ENCODE results near the gene ZC3H7A.

GRCh38 chr16:11706180-11706742 is 90.8 kb downstream of the ZC3H7A start:
- TF ChIP-seq CTCF (tag by site-specific recombination; IDR thresholded peaks at IDR 0.05): no peak
- TF ChIP-seq ZNF416 (tag by site-specific recombination; IDR thresholded peaks at IDR 0.05): no peak
- TF ChIP-seq ZNF658 (tag by site-specific recombination; IDR thresholded peaks at IDR 0.05): no peak
- TF ChIP-seq ZNF704 (tag by site-specific recombination; IDR thresholded peaks at IDR 0.05): no peak
- no peak for TF ChIP-seq ZNF132 (tag by site-specific recombination; IDR thresholded peaks at IDR 0.05; ENCODE audit: borderline replicate concordance)
- TF ChIP-seq ZNF155 (tag by site-specific recombination; IDR thresholded peaks at IDR 0.05): no peak
- no peak for TF ChIP-seq ZNF639 (tag by site-specific recombination; IDR thresholded peaks at IDR 0.05)
- TF ChIP-seq BCL11A (tag by site-specific recombination; IDR thresholded peaks at IDR 0.05; ENCODE audit: low read depth): no peak
- no peak for TF ChIP-seq ZBTB44 (tag by site-specific recombination; IDR thresholded peaks at IDR 0.05)
- no peak for TF ChIP-seq ZNF2 (tag by site-specific recombination; IDR thresholded peaks at IDR 0.05)
- no peak for TF ChIP-seq KLF9 (tag by site-specific recombination; IDR thresholded peaks at IDR 0.05; ENCODE audit: low read depth)
- no peak for TF ChIP-seq ZFP37 (tag by site-specific recombination; IDR thresholded peaks at IDR 0.05)
